Epithelial cell of prostate (primary cell): ENCODE data around the gene RAPGEF4.
"Not testable (repeated sequence)": the region's sequence is repeated elsewhere in the genome, so short reads cannot be mapped to it uniquely, and the experiment has no call there.

Source experiments
- DNase-seq: peaks from one replicate; pipeline ENCODE4 v3.0.0-alpha.2; 2011; ENCODE audit warnings: low read depth, low spot score
- H3K27ac ChIP-seq: fragments of 450-650 bp; 2 replicates; pipeline ENCODE4 v1.5.1; 2017; ENCODE audit warnings: mild to moderate bottlenecking

Gene RAPGEF4

DNA sequence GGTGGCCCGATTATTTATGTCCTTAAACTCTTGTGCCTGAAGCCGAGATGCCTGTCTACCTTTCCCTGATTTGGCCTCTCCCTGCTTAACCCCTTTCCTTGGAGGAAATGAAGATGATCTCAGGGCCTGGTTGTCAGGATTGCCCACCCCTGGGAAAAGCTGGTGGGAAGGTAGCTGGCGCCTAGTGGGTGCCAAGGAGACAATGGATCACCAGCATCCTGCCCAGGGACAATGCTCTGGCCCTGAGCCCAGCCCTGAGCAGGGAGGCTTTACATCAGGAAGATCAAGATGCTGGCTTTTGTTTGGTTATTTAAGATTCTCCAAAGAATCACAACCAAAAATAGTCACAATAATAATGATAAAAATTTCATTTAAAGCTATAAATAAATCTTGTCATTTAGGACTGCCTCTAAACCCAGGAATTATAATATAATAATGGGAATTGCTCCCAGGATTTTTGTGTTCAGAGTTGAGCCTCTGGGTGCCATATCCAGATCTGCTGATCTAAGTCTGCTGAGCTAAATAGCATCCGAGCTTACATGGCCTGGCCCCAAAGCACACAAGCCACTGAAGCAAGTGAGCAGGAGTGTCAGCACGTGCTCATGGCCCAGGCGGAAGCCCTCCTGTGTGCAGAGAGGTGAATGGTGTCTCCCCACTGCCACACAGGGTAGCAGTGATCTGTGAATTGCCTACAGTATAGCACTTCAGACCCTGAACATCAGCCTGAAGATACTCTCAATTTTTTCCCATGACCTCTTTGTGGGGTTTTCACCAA, 282.2 kb downstream of the RAPGEF4 start:
- H3K27ac ChIP-seq = no peak overlapping the region
- no peak for DNase-seq

GRCh38 chr2:173019755-173020154, 284.1 kb downstream of the RAPGEF4 start:
- DNase-seq = no peak
- no peak overlapping the region for H3K27ac ChIP-seq

DNA sequence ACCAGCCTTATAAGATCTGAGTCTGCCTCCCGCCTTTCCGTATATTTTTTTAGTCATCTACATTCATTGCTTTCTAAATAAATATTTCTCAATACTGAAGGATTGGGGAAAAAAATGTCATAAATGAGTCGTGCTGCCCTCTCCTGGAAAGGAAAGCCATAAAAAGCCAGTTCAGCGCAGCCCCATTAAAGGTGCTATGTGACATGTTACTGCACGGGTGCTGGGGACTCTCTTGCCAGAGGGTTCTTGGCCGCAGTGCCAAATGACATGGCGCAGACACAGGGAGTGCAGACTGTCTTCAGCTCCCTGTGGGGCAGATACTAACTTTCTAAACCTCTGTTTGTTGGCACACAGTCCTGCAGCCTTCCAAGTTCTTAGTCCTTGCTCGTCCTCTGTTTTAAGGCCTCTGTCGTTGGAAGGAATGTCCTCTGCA, 286.3 kb downstream of the RAPGEF4 start:
- no peak for DNase-seq
- no peak overlapping the region for H3K27ac ChIP-seq

GRCh38 chr2:173023718-173024117, 288.1 kb downstream of the RAPGEF4 start:
- H3K27ac ChIP-seq = no peak overlapping the region

DNA sequence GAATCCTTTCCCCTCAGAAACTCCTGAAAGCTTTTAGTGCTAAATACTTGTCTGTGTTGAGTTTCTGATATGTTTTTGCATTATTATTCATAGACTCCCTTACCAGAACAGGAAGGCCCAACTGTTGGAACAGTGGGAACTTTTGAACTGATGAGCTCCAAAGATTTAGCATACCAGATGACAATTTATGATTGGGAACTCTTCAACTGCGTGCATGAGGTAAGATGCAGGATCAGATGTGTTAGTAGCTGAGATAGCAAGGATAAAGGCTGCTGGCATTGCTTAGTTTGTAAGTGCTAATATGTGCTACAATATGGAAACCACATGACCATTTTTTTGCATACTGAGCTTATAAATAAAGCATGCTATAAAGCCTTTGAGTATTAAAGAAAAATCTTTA, 290.8 kb downstream of the RAPGEF4 start:
- H3K27ac ChIP-seq = no peak overlapping the region
- DNase-seq = no peak

More at GRCh38 chr2:173023718-173024117, 288.1 kb downstream of the RAPGEF4 start:
- DNase-seq = no peak

GRCh38 chr2:173027181-173028128, 291.8 kb downstream of the RAPGEF4 start:
- no peak overlapping the region for H3K27ac ChIP-seq
- no peak for DNase-seq

DNA sequence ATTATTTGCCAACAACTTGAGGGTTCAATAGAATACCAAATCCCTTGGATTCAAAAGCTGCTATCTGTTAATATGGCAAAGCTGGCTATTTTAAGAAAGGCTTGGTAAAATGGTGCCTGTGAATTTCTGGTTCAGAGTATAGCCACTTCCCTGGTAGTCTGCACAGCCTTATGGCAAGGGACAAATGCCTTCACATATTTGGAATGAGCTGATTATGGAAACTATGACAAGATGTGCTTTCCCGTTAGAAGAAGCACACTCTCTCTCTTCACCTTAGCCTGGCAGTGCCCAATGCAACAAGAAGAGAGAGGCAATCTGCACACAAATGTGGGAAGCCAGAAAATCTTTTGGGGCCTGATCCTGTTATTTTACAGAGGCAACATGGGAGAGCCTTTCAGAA, 292.5 kb downstream of the RAPGEF4 start:
- DNase-seq = no peak
- H3K27ac ChIP-seq = no peak overlapping the region

DNA sequence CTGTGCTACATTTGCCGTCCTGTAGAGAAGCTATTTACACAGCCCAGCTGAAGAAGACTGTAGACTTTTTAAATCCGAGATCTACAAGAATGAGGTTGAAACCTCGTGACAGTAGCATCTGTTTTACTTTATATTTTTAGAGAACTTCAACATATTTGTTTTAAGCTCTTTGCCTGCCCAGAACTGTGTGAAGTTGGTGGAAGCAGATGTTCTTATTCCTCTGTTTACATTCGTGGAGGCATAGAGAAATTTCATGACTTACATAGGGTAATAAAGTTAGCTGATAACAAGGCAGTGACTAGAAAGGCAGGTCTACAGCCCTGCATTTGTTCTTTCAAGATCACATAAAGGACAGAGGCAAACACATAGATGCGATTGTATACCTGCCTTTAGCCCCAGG, 293.0 kb downstream of the RAPGEF4 start:
- no peak overlapping the region for H3K27ac ChIP-seq
- DNase-seq = no peak

DNA sequence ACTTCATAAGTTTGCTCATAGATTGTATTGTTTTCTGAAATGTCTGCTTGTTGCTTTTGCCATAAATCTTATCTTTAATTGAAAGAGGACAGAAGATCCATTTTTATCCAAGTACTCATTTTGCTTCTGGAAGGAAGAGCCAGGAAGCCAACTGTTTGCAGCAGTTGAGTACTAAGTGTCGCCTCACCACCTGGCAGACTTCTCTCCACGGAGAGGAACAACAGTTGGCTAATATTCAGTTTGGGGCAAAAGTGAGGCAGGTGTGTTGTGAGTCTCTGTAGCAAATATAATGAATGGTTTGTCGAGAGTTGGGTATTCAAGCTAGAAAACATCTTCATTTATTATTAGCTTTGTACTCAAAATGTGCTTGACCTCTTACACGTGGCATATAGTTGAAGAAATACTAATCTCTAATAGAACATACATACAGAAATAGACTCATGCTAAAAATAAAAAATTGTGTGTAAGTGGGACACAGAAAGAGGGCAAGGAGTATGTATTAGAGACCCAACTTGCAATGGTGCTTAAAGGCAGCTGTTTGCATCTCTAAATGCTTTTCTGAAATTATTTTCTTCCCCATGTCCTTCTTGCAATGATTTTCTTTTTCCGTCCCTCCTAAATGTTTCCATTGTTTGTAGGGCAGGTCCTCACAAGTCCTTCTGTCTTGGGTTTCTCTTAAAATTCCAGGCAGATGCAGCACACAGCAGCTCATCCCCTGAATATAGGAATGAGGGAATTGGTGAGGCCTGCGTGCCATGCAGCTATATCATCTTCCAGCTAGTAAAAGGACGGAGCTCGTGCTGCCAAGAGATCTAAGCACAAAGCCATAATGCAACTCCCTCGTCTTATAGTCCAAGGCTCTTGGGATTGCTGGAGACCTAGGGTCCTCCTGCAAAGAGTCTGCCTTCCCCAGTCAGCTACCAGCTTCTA, 295.2 kb downstream of the RAPGEF4 start:
- peak; percentile 54 for DNase-seq
- peak overlapping the region; percentile 47 for H3K27ac ChIP-seq

DNA sequence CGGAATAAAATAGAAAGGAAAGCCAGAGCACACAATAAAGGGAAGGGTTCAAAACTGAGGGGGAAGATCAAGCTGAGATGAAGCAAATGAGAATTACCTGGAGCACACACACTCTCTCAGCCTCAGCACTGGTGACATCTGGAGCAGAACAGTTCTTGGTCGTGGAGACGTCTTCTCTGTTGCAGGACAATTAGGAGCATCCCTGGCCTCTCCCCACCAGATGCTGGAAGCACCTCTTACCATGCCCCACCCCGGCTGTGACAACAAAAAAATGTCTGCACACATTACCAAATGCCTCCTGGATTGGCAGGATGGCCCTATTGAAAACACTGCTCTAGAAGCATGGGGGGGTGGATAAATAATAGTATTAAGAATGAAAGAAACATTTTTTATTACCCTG, 296.4 kb downstream of the RAPGEF4 start:
- no peak for DNase-seq
- H3K27ac ChIP-seq = no peak overlapping the region

GRCh38 chr2:173033084-173033483, 297.4 kb downstream of the RAPGEF4 start:
- H3K27ac ChIP-seq = no peak overlapping the region
- no peak for DNase-seq

- no peak for DNase-seq
- H3K27ac ChIP-seq = no peak overlapping the region
These were observed 298.5 kb downstream of the RAPGEF4 start for GRCh38 chr2:173034143-173034542.

- no peak for DNase-seq
- no peak overlapping the region for H3K27ac ChIP-seq
These were observed 301.8 kb downstream of the RAPGEF4 start for GRCh38 chr2:173037245-173038120.

- not testable (repeated sequence) for H3K27ac ChIP-seq, DNase-seq
These were observed 302.6 kb downstream of the RAPGEF4 start for GRCh38 chr2:173038257-173038656.

DNA sequence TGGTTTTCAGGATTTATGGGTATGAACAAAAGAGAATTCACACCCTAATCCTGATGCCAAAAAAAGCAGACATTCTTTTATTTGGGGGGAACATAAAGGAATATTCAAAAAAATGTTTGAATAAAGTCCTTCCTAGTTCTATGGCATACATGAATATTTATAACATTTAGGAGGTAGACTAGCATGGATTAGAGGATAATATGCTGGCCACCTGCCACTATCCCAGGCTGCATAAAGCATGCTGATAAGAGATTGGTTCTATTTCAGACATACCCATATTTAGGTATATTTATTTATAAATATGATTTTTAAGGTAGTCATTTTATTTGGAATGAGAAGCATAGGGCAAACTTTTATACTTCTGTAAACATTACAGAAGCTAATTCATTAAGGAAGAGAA, 305.1 kb downstream of the RAPGEF4 start:
- DNase-seq = no peak
- no peak overlapping the region for H3K27ac ChIP-seq

- DNase-seq = no peak
- H3K27ac ChIP-seq = no peak overlapping the region
These were observed 307.8 kb downstream of the RAPGEF4 start for GRCh38 chr2:173043476-173043875.

DNA sequence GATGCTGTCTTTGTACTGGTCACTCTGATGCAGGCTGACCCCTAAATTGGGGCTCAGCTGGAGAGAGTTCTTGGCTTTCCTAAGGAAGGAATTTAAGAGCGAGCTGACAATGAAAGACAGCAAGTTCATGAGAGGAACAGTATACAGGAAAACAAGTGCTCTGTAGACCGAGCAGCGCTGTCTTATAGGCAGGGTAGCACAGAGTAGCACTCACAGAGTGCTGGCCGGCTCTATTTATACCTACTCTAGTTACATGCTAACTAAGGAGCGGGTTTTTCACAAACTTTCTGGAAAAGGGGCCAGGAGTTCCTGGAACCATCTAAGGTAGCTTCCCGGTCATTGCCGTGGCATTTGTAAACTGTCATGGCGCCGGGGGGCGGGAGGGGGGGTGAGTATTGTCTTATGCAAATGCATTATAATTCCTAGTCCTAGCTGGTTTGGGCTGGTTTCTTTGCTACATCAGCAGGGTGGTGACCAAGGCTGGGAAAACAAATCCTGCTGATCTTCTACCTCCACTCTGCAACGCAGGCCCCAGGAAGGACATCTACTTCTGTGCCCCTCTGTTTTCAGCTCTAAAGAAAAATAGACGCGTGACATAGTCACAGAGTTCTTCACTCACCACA, 308.4 kb downstream of the RAPGEF4 start:
- H3K27ac ChIP-seq = no peak overlapping the region
- no peak for DNase-seq

DNA sequence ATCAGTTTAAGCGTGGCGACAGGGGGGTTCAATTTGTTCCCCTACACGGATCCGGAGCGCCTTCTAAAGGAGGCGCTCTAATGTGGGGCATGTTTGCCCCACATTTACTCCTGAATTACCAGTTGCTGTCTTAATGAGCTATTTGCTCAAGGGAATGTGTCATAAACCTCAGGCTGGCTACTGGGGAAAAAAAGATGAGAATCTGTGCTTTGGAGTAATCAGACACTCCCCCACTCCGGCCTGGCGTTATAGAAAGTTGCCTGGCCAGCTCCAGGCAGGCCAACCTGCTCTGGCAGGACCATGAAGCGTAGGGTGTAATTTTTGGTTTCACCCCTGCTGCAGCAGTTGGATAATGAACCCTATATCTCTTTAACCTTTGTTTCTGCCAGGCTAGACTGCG, 309.0 kb downstream of the RAPGEF4 start:
- DNase-seq = no peak
- no peak overlapping the region for H3K27ac ChIP-seq

DNA sequence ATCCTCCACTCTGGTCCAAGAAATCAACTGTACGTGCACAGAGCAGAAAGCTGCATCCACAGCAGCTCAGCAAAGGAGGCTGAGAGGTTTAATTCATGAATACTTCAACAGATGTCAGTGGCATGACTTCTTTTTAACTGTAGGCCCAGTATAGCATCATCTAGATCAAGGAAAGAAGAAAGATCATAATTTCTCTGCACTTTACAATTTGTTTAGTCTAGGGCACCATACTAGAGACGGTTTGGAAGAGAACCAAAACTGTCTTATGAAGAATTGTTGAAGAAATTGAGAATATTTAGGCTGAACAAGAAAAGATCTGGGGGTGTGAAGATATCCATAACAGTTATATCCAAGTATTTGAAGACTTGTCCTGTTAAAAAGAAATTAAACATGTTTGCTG, 309.5 kb downstream of the RAPGEF4 start:
- no peak overlapping the region for H3K27ac ChIP-seq
- DNase-seq = no peak
